Upper lobe of right lung (tissue), 1 donor: ENCODE data around the gene DEFB129. TPM values are rescaled to one million over a fixed set of nuclear protein-coding genes. Genes with fewer than 3 reads are reported as not detected.

Experiments used
- ATAC-seq: fragments of 200-7000 bp; cut with Tn5 transposase; one replicate; pipeline ENCODE4 v1.9.1; 2020; ENCODE audit warnings: mild to moderate bottlenecking, moderate library complexity
- DNase-seq: peaks from one replicate; pipeline ENCODE4 v3.0.0-alpha.2; 2020
- H3K27ac ChIP-seq: fragments of 200-600 bp; one replicate; pipeline ENCODE4 v1.8.0; 2022
- H3K27me3 ChIP-seq: fragments of 200-600 bp; one replicate; pipeline ENCODE4 v1.8.0; 2022; ENCODE audit warnings: mild to moderate bottlenecking
- H3K36me3 ChIP-seq: fragments of 200-600 bp; one replicate; pipeline ENCODE4 v1.8.0; 2022
- H3K4me1 ChIP-seq: fragments of 200-600 bp; one replicate; pipeline ENCODE4 v1.8.0; 2022
- H3K4me3 ChIP-seq: fragments of 200-600 bp; one replicate; pipeline ENCODE4 v1.8.0; 2022; ENCODE audit warnings: mild to moderate bottlenecking
- H3K9me3 ChIP-seq: fragments of 200-600 bp; one replicate; pipeline ENCODE4 v1.8.0; 2022
- CTCF ChIP-seq: fragments of 200-600 bp; IDR thresholded peaks from one replicate; pipeline ENCODE4 v1.8.0; 2022; ENCODE audit warnings: antibody characterized with exemption
- intact Hi-C: fragments of 100-400 bp; cut with DNase I; formaldehyde crosslinking; loops from one replicate; pipeline ENCODE4 v1.11.0; 2022
- total RNA-seq: library from RNA; stranded (reverse); fragmentation: NEBNext Ultra II Directional; extraction: Animal tissue kit (Norgen Biotek cat#: 25700); gene quantifications from one replicate; pipeline ENCODE4 v1.2.1, GENCODE V29; 2021
- donor health status: DM: no; HTN: yes; CAD: no; lungs with severe emphysema.

The DEFB129 gene
- total RNA-seq, 1 donor from 2014 or later = not detected

GRCh38 chr20:270517-270916, 43.5 kb downstream of the DEFB129 start:
- no peak for TF ChIP-seq CTCF

GRCh38 chr20:271069-271468, 44.0 kb downstream of the DEFB129 start:
- Histone ChIP-seq H3K27ac (no peak overlapping the region), H3K27me3 (no peaks in the 10 kb centered on the region), H3K4me1 (peaks cover 4% of the 10 kb centered on the region), H3K4me3 (no peak overlapping the region), H3K36me3 (no peaks in the 10 kb centered on the region), H3K9me3 (no peaks in the 10 kb centered on the region)
- intact Hi-C loops = no loop called here
- TF ChIP-seq CTCF = no peak
- ATAC-seq (no peak), DNase-seq (no peak)

More at GRCh38 chr20:270517-270916, 43.5 kb downstream of the DEFB129 start:
- Histone ChIP-seq H3K4me3 (no peak overlapping the region), H3K4me1 (peaks cover 4% of the 10 kb centered on the region), H3K36me3 (no peaks in the 10 kb centered on the region), H3K9me3 (no peaks in the 10 kb centered on the region), H3K27me3 (no peaks in the 10 kb centered on the region), H3K27ac (no peak overlapping the region)
- DNase-seq (no peak), ATAC-seq (no peak)
- intact Hi-C loops = no loop called here

GRCh38 chr20:271528-271927, 44.5 kb downstream of the DEFB129 start:
- no peak for DNase-seq
- intact Hi-C loops = no loop called here
- Histone ChIP-seq H3K27ac (no peak overlapping the region), H3K36me3 (peaks cover 3% of the 10 kb centered on the region), H3K4me1 (peaks cover 4% of the 10 kb centered on the region), H3K27me3 (no peaks in the 10 kb centered on the region), H3K9me3 (no peaks in the 10 kb centered on the region), H3K4me3 (no peak overlapping the region)
- TF ChIP-seq CTCF = no peak
- no peak for ATAC-seq

- Histone ChIP-seq H3K27ac (no peak overlapping the region), H3K36me3 (peaks cover 9% of the 10 kb centered on the region), H3K27me3 (no peaks in the 10 kb centered on the region), H3K4me1 (no peaks in the 10 kb centered on the region), H3K9me3 (no peaks in the 10 kb centered on the region), H3K4me3 (no peak overlapping the region)
- ATAC-seq (no peak), DNase-seq (no peak)
- intact Hi-C loops = no loop called here
- no peak for TF ChIP-seq CTCF
These were observed 45.7 kb downstream of the DEFB129 start for GRCh38 chr20:272718-273117.

- Histone ChIP-seq H3K9me3 (no peaks in the 10 kb centered on the region), H3K27me3 (no peaks in the 10 kb centered on the region), H3K27ac (no peak overlapping the region), H3K4me1 (no peaks in the 10 kb centered on the region), H3K36me3 (peaks cover 15% of the 10 kb centered on the region), H3K4me3 (no peak overlapping the region)
- no peak for TF ChIP-seq CTCF
- no peak for ATAC-seq
- intact Hi-C loops = no loop called here
- DNase-seq = no peak
These were observed 46.8 kb downstream of the DEFB129 start for GRCh38 chr20:273884-274283.

GRCh38 chr20:275791-276190, 48.7 kb downstream of the DEFB129 start:
- no peak for ATAC-seq
- intact Hi-C loops = no loop called here
- no peak overlapping the region for H3K4me3 ChIP-seq
- no peak for TF ChIP-seq CTCF
- no peaks in the 10 kb centered on the region for H3K4me1 ChIP-seq
- H3K9me3 ChIP-seq = no peaks in the 10 kb centered on the region
- no peak overlapping the region for H3K27ac ChIP-seq
- H3K36me3 ChIP-seq = peaks cover 16% of the 10 kb centered on the region
- H3K27me3 ChIP-seq = no peaks in the 10 kb centered on the region
- DNase-seq = no peak
